Neuron (in vitro differentiated cells): ENCODE data around the gene FCRL2.

Experiments used
- H2AFZ ChIP-seq: one replicate; pipeline ENCODE4 v1.6.1; 2013; ENCODE audit warnings: low read depth, mild to moderate bottlenecking, inconsistent platforms, low read length, moderate library complexity
- H3K27me3 ChIP-seq: one replicate; pipeline ENCODE4 v1.6.1; 2013; ENCODE audit warnings: low read length; ENCODE audit not compliant: insufficient read depth
- H3K36me3 ChIP-seq: one replicate; pipeline ENCODE4 v1.6.1; 2013; ENCODE audit warnings: low read length; ENCODE audit not compliant: insufficient read depth
- H3K4me1 ChIP-seq: one replicate; pipeline ENCODE4 v1.6.1; 2013; ENCODE audit warnings: low read length; ENCODE audit not compliant: insufficient read depth
- H3K4me3 ChIP-seq: 2 replicates; pipeline ENCODE4 v1.5.1; 2013; ENCODE audit warnings: mild to moderate bottlenecking, low read length, moderate library complexity
- H3K9me3 ChIP-seq: one replicate; pipeline ENCODE4 v1.6.1; 2013; ENCODE audit warnings: low read length

FCRL2 gene

DNA sequence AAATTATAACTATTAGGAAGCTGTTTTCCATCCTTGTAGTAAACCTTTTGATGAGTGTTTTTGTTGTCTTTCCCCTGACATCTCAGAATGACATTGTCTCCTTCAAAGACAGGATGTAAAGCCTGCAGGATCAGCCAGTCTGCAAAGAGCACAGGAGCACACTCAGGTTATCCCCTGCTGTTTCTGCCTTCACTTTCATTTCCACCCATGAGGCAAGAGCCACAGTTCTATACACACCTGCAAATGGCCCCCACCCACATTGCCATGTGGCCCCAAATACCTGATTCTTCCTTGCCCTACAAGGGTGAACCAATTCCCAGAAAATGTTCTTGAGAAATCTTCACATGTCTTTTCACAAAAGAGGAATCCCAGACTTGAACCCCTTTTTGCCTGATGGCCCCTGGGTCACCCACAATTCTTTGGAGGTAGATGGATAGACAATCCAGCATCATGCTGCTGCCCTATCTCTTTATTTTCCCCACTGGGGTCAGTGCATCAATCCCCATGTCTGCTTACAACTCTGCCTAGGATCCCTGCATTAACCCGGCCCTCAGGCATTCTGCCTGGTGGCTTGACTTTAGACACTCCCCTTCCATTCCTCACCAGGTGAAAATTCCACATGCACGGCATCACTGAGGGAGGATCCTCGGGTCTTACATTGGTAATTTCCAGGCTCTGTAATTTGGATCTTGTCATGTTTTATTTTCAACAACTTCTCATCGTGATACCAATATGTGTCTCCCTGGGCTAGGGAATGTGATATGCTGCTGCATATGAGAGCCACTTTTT lies 79.0 kb downstream of the FCRL2 start:
- H3K27me3 ChIP-seq = peaks cover 9% of the 10 kb centered on the region
- H2AFZ ChIP-seq = no peak overlapping the region
- no peak overlapping the region for H3K4me3 ChIP-seq
- no peaks in the 10 kb centered on the region for H3K9me3 ChIP-seq
- H3K4me1 ChIP-seq = no peaks in the 10 kb centered on the region
- H3K36me3 ChIP-seq = no peaks in the 10 kb centered on the region

DNA sequence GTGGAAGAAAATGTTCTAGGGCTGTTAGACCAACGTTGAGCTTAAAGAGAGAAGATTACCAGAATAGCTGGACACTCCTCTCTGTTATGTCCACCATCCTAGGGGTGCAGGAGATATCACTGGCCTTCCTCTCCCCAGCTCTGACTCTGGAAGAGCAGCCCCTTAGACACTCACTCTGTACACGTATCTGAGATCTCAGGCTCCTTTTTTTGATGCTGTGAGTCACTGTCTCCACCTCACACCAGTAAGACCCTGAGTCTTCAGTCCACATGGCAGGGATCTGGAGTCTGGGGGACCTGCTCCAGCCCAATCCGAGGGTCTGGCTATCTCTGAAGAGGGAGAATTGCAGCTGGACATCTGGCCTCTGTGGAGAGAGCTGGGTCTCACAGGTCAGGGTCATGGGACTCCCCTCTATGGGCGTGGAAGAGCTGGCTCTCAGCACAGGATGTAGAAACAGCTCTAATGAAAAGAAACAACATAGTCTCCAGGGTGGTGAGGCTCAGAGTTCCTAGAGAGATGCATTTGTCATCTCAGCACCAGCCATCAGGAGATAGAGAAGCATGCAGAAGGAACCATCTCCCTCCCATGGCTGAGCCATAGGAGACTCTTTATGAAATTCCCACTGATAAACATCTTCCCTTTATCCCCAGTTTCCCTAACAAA lies 79.8 kb downstream of the FCRL2 start:
- Histone ChIP-seq H2AFZ (no peak overlapping the region), H3K36me3 (no peaks in the 10 kb centered on the region)

More for the DNA sequence above, 79.8 kb downstream of the FCRL2 start:
- Histone ChIP-seq H3K27me3 (peaks cover 9% of the 10 kb centered on the region), H3K4me3 (no peak overlapping the region), H3K4me1 (no peaks in the 10 kb centered on the region), H3K9me3 (no peaks in the 10 kb centered on the region)
